H9 (cell line): ENCODE data around the gene TMEM270. TPM values are rescaled to one million over a fixed set of nuclear protein-coding genes. Genes with fewer than 3 reads are reported as not detected.

ENCODE experiments used
- DNase-seq: peaks from one replicate; pipeline ENCODE4 v3.0.0-alpha.2; 2017
- H2AFZ ChIP-seq: one replicate; pipeline ENCODE4 v1.6.1; 2013; ENCODE audit warnings: mild to moderate bottlenecking, low read length, control low read depth, moderate library complexity
- H2AK5ac ChIP-seq: 2 replicates; pipeline ENCODE4 v1.6.1; 2013; ENCODE audit warnings: low read length, control low read depth, mixed read lengths; ENCODE audit not compliant: insufficient read length
- H2BK120ac ChIP-seq: one replicate; pipeline ENCODE4 v1.6.1; 2013; ENCODE audit warnings: low read depth, mild to moderate bottlenecking, low read length, control low read depth, inconsistent platforms; ENCODE audit not compliant: poor library complexity, severe bottlenecking
- H2BK12ac ChIP-seq: 2 replicates; pipeline ENCODE4 v1.6.1; 2013; ENCODE audit warnings: low read length, control low read depth, mixed read lengths, low read depth; ENCODE audit not compliant: insufficient read length
- H2BK15ac ChIP-seq: 2 replicates; pipeline ENCODE4 v1.6.1; 2013; ENCODE audit warnings: low read depth, low read length, control low read depth
- H2BK20ac ChIP-seq: one replicate; pipeline ENCODE4 v1.6.1; 2013; ENCODE audit warnings: low read depth, mild to moderate bottlenecking, low read length, control low read depth, inconsistent platforms; ENCODE audit not compliant: poor library complexity, severe bottlenecking
- H2BK5ac ChIP-seq: 2 replicates; pipeline ENCODE4 v1.6.1; 2013; ENCODE audit warnings: low read length, control low read depth, mixed read lengths; ENCODE audit not compliant: insufficient read length
- H3K14ac ChIP-seq: 2 replicates; pipeline ENCODE4 v1.6.1; 2013; ENCODE audit warnings: low read length, control low read depth; ENCODE audit not compliant: insufficient read depth
- H3K18ac ChIP-seq: 2 replicates; pipeline ENCODE4 v1.6.1; 2013; ENCODE audit warnings: low read depth, mild to moderate bottlenecking, mixed read lengths, low read length, control low read depth; ENCODE audit not compliant: insufficient read length
- H3K23ac ChIP-seq: 2 replicates; pipeline ENCODE4 v1.6.1; 2013; ENCODE audit warnings: low read length, control low read depth, mixed read lengths, low read depth; ENCODE audit not compliant: insufficient read length
- H3K23me2 ChIP-seq: 2 replicates; pipeline ENCODE4 v1.6.1; 2013; ENCODE audit warnings: low read depth, mild to moderate bottlenecking, mixed read lengths, low read length, control low read depth; ENCODE audit not compliant: insufficient read length, poor library complexity, severe bottlenecking
- H3K27ac ChIP-seq: 2 replicates; pipeline ENCODE4 v1.5.1; 2013; ENCODE audit warnings: low read length, control low read depth, mixed read lengths, low read depth; ENCODE audit not compliant: insufficient read length
- H3K27me3 ChIP-seq: 2 replicates; pipeline ENCODE4 v1.6.1; 2013; ENCODE audit warnings: low read length, control low read depth, inconsistent platforms; ENCODE audit not compliant: insufficient read depth
- H3K4ac ChIP-seq: 2 replicates; pipeline ENCODE4 v1.6.1; 2013; ENCODE audit warnings: low read depth, mild to moderate bottlenecking, control low read depth, inconsistent platforms, low read length, moderate library complexity
- H3K4me1 ChIP-seq: 2 replicates; pipeline ENCODE4 v1.6.1; 2013; ENCODE audit warnings: low read length, control low read depth, inconsistent platforms; ENCODE audit not compliant: insufficient read depth
- H3K4me2 ChIP-seq: 2 replicates; pipeline ENCODE4 v1.6.1; 2013; ENCODE audit warnings: low read length, control low read depth, mixed read lengths; ENCODE audit not compliant: insufficient read length, insufficient read depth
- H3K56ac ChIP-seq: 2 replicates; pipeline ENCODE4 v1.6.1; 2013; ENCODE audit warnings: low read depth, mild to moderate bottlenecking, mixed read lengths, low read length, control low read depth; ENCODE audit not compliant: insufficient read length
- H3K79me1 ChIP-seq: 2 replicates; pipeline ENCODE4 v1.6.1; 2013; ENCODE audit warnings: low read depth, mild to moderate bottlenecking, moderate library complexity, low read length, control low read depth, inconsistent platforms; ENCODE audit not compliant: insufficient read depth, poor library complexity, severe bottlenecking
- H3K79me2 ChIP-seq: 2 replicates; pipeline ENCODE4 v1.6.1; 2013; ENCODE audit warnings: low read length, control low read depth, inconsistent platforms; ENCODE audit not compliant: insufficient read depth
- H3K9ac ChIP-seq: 2 replicates; pipeline ENCODE4 v1.6.1; 2013; ENCODE audit warnings: low read length, control low read depth, mixed read lengths; ENCODE audit not compliant: insufficient read length; ENCODE audit errors: extremely low read depth
- H3K9me3 ChIP-seq: one replicate; pipeline ENCODE4 v1.6.1; 2013; ENCODE audit warnings: low read depth, low read length, inconsistent platforms; ENCODE audit not compliant: control insufficient read depth
- H3T11ph ChIP-seq: one replicate; pipeline ENCODE4 v1.6.1; 2013; ENCODE audit warnings: mild to moderate bottlenecking, low read length, control low read depth, inconsistent platforms
- H4K20me1 ChIP-seq: one replicate; pipeline ENCODE4 v1.6.1; 2013; ENCODE audit not compliant: control insufficient read depth, insufficient read length, insufficient read depth
- H4K5ac ChIP-seq: 2 replicates; pipeline ENCODE4 v1.6.1; 2013; ENCODE audit warnings: low read depth, mild to moderate bottlenecking, mixed read lengths, low read length, control low read depth; ENCODE audit not compliant: insufficient read length
- H4K8ac ChIP-seq: replicated peaks from 2 replicates; pipeline ENCODE4 v1.6.1; 2013; ENCODE audit warnings: low read length, control low read depth, mixed read lengths, low read depth; ENCODE audit not compliant: insufficient read length
- H4K91ac ChIP-seq: 2 replicates; pipeline ENCODE4 v1.6.1; 2013; ENCODE audit warnings: low read depth, mild to moderate bottlenecking, moderate library complexity, mixed read lengths, low read length, control low read depth; ENCODE audit not compliant: insufficient read length
- H3K27ac Mint-ChIP-seq, 3 experiments: 2 replicates in 2 of 3; 3 replicates in 1 of 3; pipeline ENCODE4 v1.8.0; 2020 to 2021; ENCODE audit warnings: mixed read lengths in 3 of 3, mild to moderate bottlenecking in 1 of 3, moderate library complexity in 1 of 3
- H3K27me3 Mint-ChIP-seq: 2 replicates; pipeline ENCODE4 v1.8.0; 2021; ENCODE audit warnings: low read depth, mild to moderate bottlenecking, moderate library complexity, mixed read lengths
- H3K36me3 Mint-ChIP-seq, 3 experiments: 2 replicates in 2 of 3; 3 replicates in 1 of 3; pipeline ENCODE4 v1.8.0; 2020 to 2021; ENCODE audit warnings: low read depth in 3 of 3, mixed read lengths in 3 of 3; ENCODE audit not compliant: insufficient read depth in 1 of 3
- H3K4me1 Mint-ChIP-seq, 2 experiments: 2 replicates each; pipeline ENCODE4 v1.8.0; 2020; ENCODE audit warnings: mixed read lengths in 2 of 2
- H3K4me3 Mint-ChIP-seq, 2 experiments: 2 replicates in 1 of 2; 3 replicates in 1 of 2; pipeline ENCODE4 v1.8.0; 2020 to 2021; ENCODE audit warnings: mild to moderate bottlenecking in 2 of 2, mixed read lengths in 2 of 2, moderate library complexity in 1 of 2
- H3K9me3 Mint-ChIP-seq, 2 experiments: 2 replicates in 1 of 2; 3 replicates in 1 of 2; pipeline ENCODE4 v1.8.0; 2020; ENCODE audit warnings: mild to moderate bottlenecking in 2 of 2, mixed read lengths in 2 of 2, moderate library complexity in 1 of 2
- CTCF ChIP-seq: fragments of 200-600 bp; sonication (generic); conservative IDR thresholded peaks from 3 replicates; pipeline ENCODE4 v1.8.0; 2021; ENCODE audit warnings: antibody characterized with exemption, mild to moderate bottlenecking
- WGBS: extraction: QIAGEN DNeasy Blood & Tissue Kit; methylation state at CpG from one replicate; pipeline ENCODE4 v1.1.7; 2013; ENCODE audit warnings: missing lambda C conversion rate, low lambda C conversion rate, mixed read lengths; ENCODE audit not compliant: insufficient read length; ENCODE audit errors: extremely low coverage; 5-methylcytosine and 5-hydroxymethylcytosine counted together
- total RNA-seq: library from RNA; stranded (reverse); gene quantifications from 2 replicates; pipeline ENCODE4 v1.2.1, GENCODE V29; 2021

The TMEM270 gene
- total RNA-seq, 1 experiment from 2014 or later = not detected

GRCh38 chr7:73850781-73851207 is 10.2 kb upstream of the TMEM270 start:
- no peaks in the 10 kb centered on the region for H3K9me3 ChIP-seq
- H2BK120ac ChIP-seq = no peak overlapping the region
- Mint-ChIP-seq H3K27me3 (peaks cover 17% of the 10 kb centered on the region), H3K36me3 (peaks cover 0 to 4% (median 0%) of the 10 kb centered on the region in 3 experiments; a peak in 2 of 7 replicates), H3K27ac (no peak overlapping the region; a peak in 1 of 7 replicates), H3K4me3 (no peak overlapping the region), H3K9me3 (peaks cover 2 to 7% of the 10 kb centered on the region in 2 experiments; a peak in 2 of 5 replicates), H3K4me1 (peaks cover 18 to 36% of the 10 kb centered on the region in 2 experiments)
- H4K20me1 ChIP-seq = no peaks in the 10 kb centered on the region
- H3K14ac ChIP-seq = no peak overlapping the region
- no peak overlapping the region for H2BK12ac ChIP-seq
- no peak overlapping the region for H2AFZ ChIP-seq
- no peak overlapping the region for H3K23ac ChIP-seq
- H3K79me2 ChIP-seq = no peaks in the 10 kb centered on the region
- WGBS = no CpG with 5 or more reads among the region's 4 CpGs
- H3K9ac ChIP-seq = no peak overlapping the region
- H2BK15ac ChIP-seq = no peak overlapping the region
- no peak overlapping the region for H3K18ac ChIP-seq
- no peak overlapping the region for H3K27ac ChIP-seq
- H4K5ac ChIP-seq = no peak overlapping the region
- no peak overlapping the region for H4K91ac ChIP-seq
- H4K8ac ChIP-seq = no peak overlapping the region
- H3K23me2 ChIP-seq = no peaks in the 10 kb centered on the region
- no peak overlapping the region for H3K4ac ChIP-seq
- TF ChIP-seq CTCF = no peak
- H3K27me3 ChIP-seq = no peaks in the 10 kb centered on the region
- H3K79me1 ChIP-seq = no peaks in the 10 kb centered on the region
- no peak overlapping the region for H3K4me2 ChIP-seq
- H2BK20ac ChIP-seq = no peak overlapping the region
- no peak overlapping the region for H2BK5ac ChIP-seq
- no peaks in the 10 kb centered on the region for H3K4me1 ChIP-seq
- no peak overlapping the region for H3T11ph ChIP-seq
- no peak overlapping the region for H3K56ac ChIP-seq
- no peak for DNase-seq
- H2AK5ac ChIP-seq = no peak overlapping the region
